Calu3 (cell line): ENCODE data around the gene TNS1. TPM values are rescaled to one million over a fixed set of nuclear protein-coding genes. Genes with fewer than 3 reads are reported as not detected.

ENCODE experiments used
- BruUV-seq: library from RNA; stranded (reverse); fragments of 400-500 nt; replicated peaks from 2 replicates; lab custom pipeline; 2021; lab: Mats Ljungman, UMichigan
- CTCF ChIA-PET: fragments of 300-600 bp; sonication (Branson Sonifier 250); formaldehyde crosslinking; loops from one replicate; lab custom pipeline; 2022; ENCODE audit warnings: antibody characterized with exemption; lab: Charles Lee
- DNase-seq: peaks from one replicate; pipeline ENCODE4 v3.0.0; 2022
- H3K27ac Mint-ChIP-seq: one replicate; pipeline ENCODE4 v1.8.0; 2022; ENCODE audit warnings: mixed read lengths; ENCODE audit not compliant: unreplicated experiment
- H3K27me3 Mint-ChIP-seq: one replicate; pipeline ENCODE4 v1.8.0; 2022; ENCODE audit warnings: mixed read lengths; ENCODE audit not compliant: unreplicated experiment
- H3K36me3 Mint-ChIP-seq: one replicate; pipeline ENCODE4 v1.8.0; 2022; ENCODE audit warnings: mild to moderate bottlenecking, moderate library complexity, mixed read lengths; ENCODE audit not compliant: insufficient read depth, unreplicated experiment
- H3K4me1 Mint-ChIP-seq: one replicate; pipeline ENCODE4 v1.8.0; 2022; ENCODE audit warnings: mild to moderate bottlenecking, low read depth, mixed read lengths; ENCODE audit not compliant: unreplicated experiment
- H3K4me3 Mint-ChIP-seq: one replicate; pipeline ENCODE4 v1.8.0; 2022; ENCODE audit warnings: mild to moderate bottlenecking, low read depth, moderate library complexity, mixed read lengths; ENCODE audit not compliant: unreplicated experiment
- H3K9me3 Mint-ChIP-seq: one replicate; pipeline ENCODE4 v1.8.0; 2022; ENCODE audit warnings: low read depth, mixed read lengths; ENCODE audit not compliant: unreplicated experiment
- CTCF ChIP-seq: fragments of 200-600 bp; IDR thresholded peaks from one replicate; pipeline ENCODE4 v1.8.0; 2022; ENCODE audit warnings: antibody characterized with exemption; ENCODE audit not compliant: unreplicated experiment
- intact Hi-C: fragments of 100-400 bp; cut with micrococcal nuclease; formaldehyde crosslinking; loops from one replicate; pipeline ENCODE4 v1.10.0; 2022; ENCODE audit not compliant: unreplicated experiment
- total RNA-seq: library from RNA; stranded (reverse); gene quantifications from 2 replicates; pipeline ENCODE4 v1.2.3, GENCODE V29; 2022

Gene TNS1
- total RNA-seq, 1 experiment from 2014 or later = 2.2 TPM

GRCh38 chr2:218012284-218012683, 9.5 kb upstream of the TNS1 start:
- TF ChIP-seq CTCF = no peak
- Mint-ChIP-seq H3K4me3 (no peak overlapping the region), H3K36me3 (peaks cover 4% of the 10 kb centered on the region), H3K4me1 (no peaks in the 10 kb centered on the region), H3K27ac (no peak overlapping the region), H3K9me3 (no peaks in the 10 kb centered on the region), H3K27me3 (peaks cover 96% of the 10 kb centered on the region)
- DNase-seq = no peak
- CTCF ChIA-PET = interaction anchor here (1.4 kb wide), 1 partner anchor 227 kb away, joined by 4 read pairs; no protein-coding TSS in a partner anchor
- BruUV-seq = no TSS peak
- intact Hi-C loops = no loop called here

- Mint-ChIP-seq H3K4me3 (no peak overlapping the region), H3K9me3 (no peaks in the 10 kb centered on the region), H3K27me3 (peaks cover 90% of the 10 kb centered on the region), H3K27ac (no peak overlapping the region), H3K4me1 (no peaks in the 10 kb centered on the region), H3K36me3 (peaks cover 4% of the 10 kb centered on the region)
- CTCF ChIA-PET = interaction anchor here (0.8 kb wide), 1 partner anchor 226 kb away, joined by 4 read pairs; no protein-coding TSS in a partner anchor
- BruUV-seq = no TSS peak
- intact Hi-C loops = no loop called here
- TF ChIP-seq CTCF = no peak
- no peak for DNase-seq
Observed at GRCh38 chr2:218011653-218012040, 8.9 kb upstream of the TNS1 start.

GRCh38 chr2:218010984-218011652, 8.3 kb upstream of the TNS1 start:
- CTCF ChIA-PET = interaction anchor here (0.8 kb wide), 1 partner anchor 225 kb away, joined by 4 read pairs; no protein-coding TSS in a partner anchor
- no peak for TF ChIP-seq CTCF
- peaks cover 90% of the 10 kb centered on the region for H3K27me3 Mint-ChIP-seq
- BruUV-seq = no TSS peak
- DNase-seq = no peak
- H3K4me1 Mint-ChIP-seq = no peaks in the 10 kb centered on the region
- H3K4me3 Mint-ChIP-seq = peak overlapping the region; percentile 65
- intact Hi-C loops = no loop called here
- H3K9me3 Mint-ChIP-seq = no peaks in the 10 kb centered on the region
- H3K36me3 Mint-ChIP-seq = peaks cover 4% of the 10 kb centered on the region
- H3K27ac Mint-ChIP-seq = no peak overlapping the region

- intact Hi-C loops = no loop called here
- H3K27me3 Mint-ChIP-seq = peaks cover 91% of the 10 kb centered on the region
- H3K9me3 Mint-ChIP-seq = no peaks in the 10 kb centered on the region
- H3K36me3 Mint-ChIP-seq = peaks cover 4% of the 10 kb centered on the region
- no peaks in the 10 kb centered on the region for H3K4me1 Mint-ChIP-seq
- DNase-seq = peak; percentile 76
- no peak overlapping the region for H3K27ac Mint-ChIP-seq
- peak overlapping the region; percentile 65 for H3K4me3 Mint-ChIP-seq
- no TSS peak for BruUV-seq
- CTCF ChIA-PET = interaction anchor here (0.8 kb wide), 1 partner anchor 225 kb away, joined by 4 read pairs; no protein-coding TSS in a partner anchor
- no peak for TF ChIP-seq CTCF
Observed at GRCh38 chr2:218010140-218010983, 7.6 kb upstream of the TNS1 start.
